ENCODE measurements around the gene SLC6A4.

Gene SLC6A4

DNA sequence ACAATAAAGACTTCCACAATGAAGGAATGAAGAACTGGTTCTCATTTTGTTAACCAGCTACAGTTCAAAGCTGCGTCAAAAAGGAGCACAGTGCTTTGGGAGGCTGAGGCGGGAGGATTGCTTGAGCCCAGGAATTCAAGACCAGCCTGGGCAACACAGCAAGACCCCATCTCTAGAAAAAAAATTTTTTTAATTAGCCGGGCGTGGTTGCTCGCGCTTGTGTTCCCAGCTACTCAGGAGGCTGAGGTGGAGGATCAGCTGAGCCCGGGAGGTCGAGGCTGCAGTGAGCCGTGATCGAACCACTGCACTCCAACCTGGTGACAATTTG is 764 bp upstream of the SLC6A4 start:
- no peak for DNase-seq (ENCODE audit: low read depth)
- H3K4me3 ChIP-seq (ENCODE audit: low read depth, low read length), result no peak overlapping the region
- TF ChIP-seq, protein P1, sequence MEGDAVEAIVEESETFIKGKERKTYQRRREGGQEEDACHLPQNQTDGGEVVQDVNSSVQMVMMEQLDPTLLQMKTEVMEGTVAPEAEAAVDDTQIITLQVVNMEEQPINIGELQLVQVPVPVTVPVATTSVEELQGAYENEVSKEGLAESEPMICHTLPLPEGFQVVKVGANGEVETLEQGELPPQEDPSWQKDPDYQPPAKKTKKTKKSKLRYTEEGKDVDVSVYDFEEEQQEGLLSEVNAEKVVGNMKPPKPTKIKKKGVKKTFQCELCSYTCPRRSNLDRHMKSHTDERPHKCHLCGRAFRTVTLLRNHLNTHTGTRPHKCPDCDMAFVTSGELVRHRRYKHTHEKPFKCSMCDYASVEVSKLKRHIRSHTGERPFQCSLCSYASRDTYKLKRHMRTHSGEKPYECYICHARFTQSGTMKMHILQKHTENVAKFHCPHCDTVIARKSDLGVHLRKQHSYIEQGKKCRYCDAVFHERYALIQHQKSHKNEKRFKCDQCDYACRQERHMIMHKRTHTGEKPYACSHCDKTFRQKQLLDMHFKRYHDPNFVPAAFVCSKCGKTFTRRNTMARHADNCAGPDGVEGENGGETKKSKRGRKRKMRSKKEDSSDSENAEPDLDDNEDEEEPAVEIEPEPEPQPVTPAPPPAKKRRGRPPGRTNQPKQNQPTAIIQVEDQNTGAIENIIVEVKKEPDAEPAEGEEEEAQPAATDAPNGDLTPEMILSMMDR (IDR thresholded peaks at IDR 0.05; ENCODE audit: low read depth, low read length), result no peak
- TF ChIP-seq, protein P2, sequence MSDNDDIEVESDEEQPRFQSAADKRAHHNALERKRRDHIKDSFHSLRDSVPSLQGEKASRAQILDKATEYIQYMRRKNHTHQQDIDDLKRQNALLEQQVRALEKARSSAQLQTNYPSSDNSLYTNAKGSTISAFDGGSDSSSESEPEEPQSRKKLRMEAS (IDR thresholded peaks at IDR 0.05; ENCODE audit: low read depth, low read length), result no peak

DNA sequence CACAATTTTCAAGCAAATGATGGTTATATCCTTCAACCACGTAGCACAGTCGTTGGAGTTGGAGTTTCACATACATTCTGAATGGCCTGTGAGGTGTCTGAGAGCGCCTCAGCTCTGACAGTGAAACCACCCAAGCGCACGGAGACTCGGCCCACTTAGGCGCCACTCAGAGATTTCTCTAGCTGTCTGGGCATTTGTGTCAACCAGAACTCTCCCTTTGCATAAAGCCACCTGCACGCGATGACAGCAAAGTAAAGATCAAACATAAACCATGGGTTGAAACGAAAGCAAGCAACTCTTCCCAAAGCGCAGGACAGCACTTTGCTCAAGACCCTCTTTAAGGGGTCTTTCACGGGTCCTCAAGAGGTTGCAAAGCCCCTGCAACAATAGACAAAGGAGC is 533 bp downstream of the SLC6A4 start:
- no peak for DNase-seq (ENCODE audit: low read depth)
- TF ChIP-seq, protein P2 (IDR thresholded peaks at IDR 0.05; ENCODE audit: low read depth, low read length), result no peak
- TF ChIP-seq, protein P1 (IDR thresholded peaks at IDR 0.05; ENCODE audit: low read depth, low read length), result no peak
- TF ChIP-seq MYC (IDR thresholded peaks at IDR 0.05; ENCODE audit: low read depth, low read length), result no peak
- TF ChIP-seq POLR2A (IDR thresholded peaks at IDR 0.05; ENCODE audit: extremely low read depth, insufficient read length), result no peak
- no peak overlapping the region for H3K4me3 ChIP-seq (ENCODE audit: low read depth, low read length)

DNA sequence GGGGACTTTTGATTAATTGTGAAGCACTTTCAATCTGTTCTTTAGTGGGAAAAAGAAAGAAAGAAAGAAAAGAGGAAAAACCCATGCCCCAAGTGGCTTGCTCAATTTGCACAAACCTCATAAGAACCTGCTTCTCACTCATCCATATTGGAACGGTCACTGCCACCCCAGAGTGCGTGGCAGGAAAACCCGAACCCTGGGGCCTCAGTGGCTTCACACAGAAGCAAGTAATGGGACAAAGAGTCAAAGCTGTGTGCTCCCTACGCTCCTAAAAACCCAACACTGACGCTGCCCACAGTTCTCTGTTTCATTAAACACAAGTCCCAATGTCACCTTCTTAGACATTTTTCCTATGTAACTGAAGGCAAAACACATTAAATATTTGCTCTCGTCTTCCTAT is 1.2 kb downstream of the SLC6A4 start:
- no peak overlapping the region for H3K4me3 ChIP-seq (ENCODE audit: low read depth, low read length)
- TF ChIP-seq, protein P1 (IDR thresholded peaks at IDR 0.05; ENCODE audit: low read depth, low read length), result no peak
- TF ChIP-seq MYC (IDR thresholded peaks at IDR 0.05; ENCODE audit: low read depth, low read length) (no peak), POLR2A (IDR thresholded peaks at IDR 0.05; ENCODE audit: extremely low read depth, insufficient read length) (no peak)
- TF ChIP-seq, protein P2 (IDR thresholded peaks at IDR 0.05; ENCODE audit: low read depth, low read length), result no peak
- no peak for DNase-seq (ENCODE audit: low read depth)

DNA sequence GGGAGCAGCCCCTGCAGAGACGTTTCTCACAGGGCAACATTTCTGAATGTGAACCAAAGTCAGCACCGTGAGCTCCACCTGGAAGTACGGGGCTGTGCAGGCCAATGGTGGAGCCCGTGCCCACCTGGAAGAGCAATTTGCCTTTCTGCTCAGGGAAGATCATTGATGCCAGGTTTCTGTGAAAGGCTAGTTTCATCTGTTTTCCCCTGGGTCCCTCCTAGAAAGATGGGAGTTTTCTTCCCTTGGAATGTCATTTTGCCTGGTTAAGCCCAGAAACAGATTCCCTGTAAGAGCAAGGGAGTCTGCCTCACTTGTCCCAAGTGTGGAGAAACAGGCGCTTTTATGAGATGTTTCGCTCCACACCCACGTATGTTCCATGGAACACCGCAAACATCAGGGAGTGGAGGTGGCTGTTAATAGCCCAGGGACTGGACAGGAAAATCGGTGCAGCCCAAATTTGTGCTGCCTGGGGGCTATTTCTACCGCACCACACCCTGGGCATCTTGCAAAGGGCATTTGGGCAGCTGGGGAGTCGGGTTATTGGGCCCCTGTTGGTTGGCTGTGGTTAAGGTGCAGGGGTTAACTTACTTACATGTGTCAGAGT is 2.6 kb downstream of the SLC6A4 start:
- H3K4me3 ChIP-seq (ENCODE audit: low read depth, low read length), result no peak overlapping the region
- TF ChIP-seq, protein P1 (IDR thresholded peaks at IDR 0.05; ENCODE audit: low read depth, low read length), result no peak
- no peak for TF ChIP-seq POLR2A (IDR thresholded peaks at IDR 0.05; ENCODE audit: extremely low read depth, insufficient read length)
- TF ChIP-seq, protein P2 (IDR thresholded peaks at IDR 0.05; ENCODE audit: low read depth, low read length), result no peak
- no peak for TF ChIP-seq MYC (IDR thresholded peaks at IDR 0.05; ENCODE audit: low read depth, low read length)
- no peak for DNase-seq (ENCODE audit: low read depth)

DNA sequence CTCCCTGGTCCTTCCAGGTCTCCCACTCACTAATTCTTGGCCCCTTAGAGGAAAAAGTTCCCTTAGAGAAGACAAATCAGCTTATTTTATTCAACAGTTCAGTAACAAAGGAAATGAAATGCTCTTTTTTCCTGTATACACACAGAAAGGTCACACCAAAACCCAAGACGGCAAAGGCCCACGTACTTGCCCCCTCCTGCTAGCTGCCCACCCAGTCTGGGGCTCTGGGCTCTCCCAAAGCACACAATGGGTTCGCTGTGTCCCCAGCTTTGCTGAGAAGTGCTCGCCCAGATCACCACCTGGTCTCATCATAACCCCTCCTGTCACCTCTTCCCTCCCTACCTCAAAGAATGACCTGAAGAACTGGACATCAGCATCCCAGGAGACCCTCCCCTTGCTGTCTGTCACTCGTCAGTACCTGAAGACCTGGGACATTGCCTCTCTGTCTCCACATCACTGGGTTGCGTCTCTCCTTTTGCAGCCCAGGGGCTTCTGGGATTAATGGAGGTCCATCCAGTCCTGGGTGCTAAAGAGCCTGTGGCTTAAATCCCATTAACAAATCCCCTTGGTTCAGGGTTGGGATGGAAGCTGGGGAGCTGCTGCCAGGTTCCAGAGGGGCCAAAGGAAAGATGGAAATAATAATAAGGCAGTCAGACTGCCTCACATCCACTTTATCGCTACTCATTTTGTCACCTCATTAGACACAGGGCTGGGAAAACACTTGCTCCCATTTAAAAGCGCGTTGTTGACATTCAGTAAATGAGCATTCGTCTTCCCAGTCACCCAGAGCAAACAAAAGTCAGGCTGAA is 3.3 kb downstream of the SLC6A4 start:
- TF ChIP-seq, protein P2 (IDR thresholded peaks at IDR 0.05; ENCODE audit: low read depth, low read length), result no peak
- TF ChIP-seq POLR2A (IDR thresholded peaks at IDR 0.05; ENCODE audit: extremely low read depth, insufficient read length) (no peak), MYC (IDR thresholded peaks at IDR 0.05; ENCODE audit: low read depth, low read length) (no peak)
- TF ChIP-seq, protein P1 (IDR thresholded peaks at IDR 0.05; ENCODE audit: low read depth, low read length), result no peak
- no peak for DNase-seq (ENCODE audit: low read depth)
- H3K4me3 ChIP-seq (ENCODE audit: low read depth, low read length), result no peak overlapping the region
